ENCODE results near the gene PDCL2.
"Not testable (repeated sequence)": the region's sequence is repeated elsewhere in the genome, so short reads cannot be mapped to it uniquely, and the experiment has no call there.

PDCL2 gene, protein sequence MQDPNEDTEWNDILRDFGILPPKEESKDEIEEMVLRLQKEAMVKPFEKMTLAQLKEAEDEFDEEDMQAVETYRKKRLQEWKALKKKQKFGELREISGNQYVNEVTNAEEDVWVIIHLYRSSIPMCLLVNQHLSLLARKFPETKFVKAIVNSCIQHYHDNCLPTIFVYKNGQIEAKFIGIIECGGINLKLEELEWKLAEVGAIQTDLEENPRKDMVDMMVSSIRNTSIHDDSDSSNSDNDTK

DNA sequence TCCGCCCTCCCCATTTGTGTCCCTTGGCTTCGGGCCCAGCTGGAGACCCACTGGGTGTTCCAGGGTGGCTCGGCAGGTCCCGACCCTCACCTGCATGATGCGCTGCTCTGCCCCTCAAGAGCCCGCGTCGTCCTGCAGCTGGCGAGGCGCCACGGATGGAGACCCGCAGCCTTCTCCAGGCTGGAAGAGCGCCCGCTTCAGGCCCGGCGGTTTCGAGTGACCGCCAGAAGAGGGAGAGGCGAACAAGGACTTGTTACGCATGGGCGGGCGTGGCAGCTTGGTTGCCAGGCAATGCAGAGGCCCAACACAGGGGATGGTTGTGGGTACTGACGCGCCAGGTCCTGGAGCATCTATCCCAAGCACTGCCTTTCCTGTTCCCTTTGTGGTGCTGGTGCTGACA lies at the start of gene PDCL2:
Gene PDCL2, minus strand, starts transcription at position 232 of the 400 bp plus-strand sequence. Its CDS starts 136 bp downstream, at position 96.
- Mint-ChIP-seq H3K27me3 (peaks cover 21% of the 10 kb centered on the region), H3K9me3 (peaks cover 7% of the 10 kb centered on the region), H3K27ac (no peak within 1 kb of the TSS), H3K4me3 (no peak within 1 kb of the TSS), H3K4me1 (ENCODE audit: low read depth) (no peaks in the 10 kb centered on the region), H3K36me3 (ENCODE audit: low read depth) (no peaks in the 10 kb centered on the region)
- no peak for DNase-seq

DNA sequence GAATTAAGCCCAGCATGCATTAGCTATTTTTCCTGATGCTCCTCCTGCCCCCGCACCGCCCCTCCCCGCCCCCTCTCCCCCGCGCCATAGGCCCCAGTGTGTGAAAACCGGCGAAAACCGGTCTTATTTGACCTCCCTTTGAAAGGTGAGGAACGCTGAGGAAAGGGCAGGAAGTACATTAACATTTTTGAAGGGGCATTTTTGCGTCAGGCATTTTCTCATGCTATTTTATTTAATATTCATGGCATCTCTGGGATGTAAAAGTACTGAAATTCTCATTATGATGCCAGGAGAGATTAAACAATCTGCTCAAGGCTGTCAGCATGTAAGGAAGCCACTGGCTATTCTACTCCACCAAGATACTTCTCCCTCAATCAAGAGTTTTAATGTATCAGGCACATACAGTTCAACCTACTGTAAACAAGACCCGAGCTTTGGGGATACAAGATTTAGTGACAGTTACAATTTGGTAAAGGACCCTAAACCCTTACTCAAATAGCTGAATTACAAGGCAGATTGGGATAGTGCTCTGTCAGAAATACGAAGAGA lies 45.3 kb upstream of the PDCL2 start:
- DNase-seq = no peak
- no peak overlapping the region for H3K27ac Mint-ChIP-seq
- H3K9me3 Mint-ChIP-seq = no peaks in the 10 kb centered on the region
- no peaks in the 10 kb centered on the region for H3K36me3 Mint-ChIP-seq (ENCODE audit: low read depth)
- no peak overlapping the region for H3K4me3 Mint-ChIP-seq
- peaks cover 66% of the 10 kb centered on the region for H3K27me3 Mint-ChIP-seq
- H3K4me1 Mint-ChIP-seq (ENCODE audit: low read depth) = peaks cover 14% of the 10 kb centered on the region

DNA sequence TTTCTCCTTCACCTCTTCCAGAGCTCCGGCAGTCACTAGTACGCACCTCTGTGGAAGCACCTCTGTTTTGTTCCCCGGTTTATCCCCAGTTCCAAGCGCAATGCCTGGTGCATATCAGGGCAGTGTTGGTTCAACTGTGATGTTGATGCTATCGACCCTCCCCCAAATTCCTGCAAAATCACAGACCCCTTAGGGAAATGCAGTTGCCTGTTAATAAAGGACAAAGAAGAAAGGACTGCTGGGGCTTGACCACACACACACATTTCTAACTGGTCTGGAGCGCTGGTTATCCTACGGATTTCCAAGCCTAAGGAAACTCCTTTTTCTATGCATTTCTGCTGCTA lies 44.6 kb upstream of the PDCL2 start:
- Mint-ChIP-seq H3K27ac (no peak overlapping the region), H3K36me3 (ENCODE audit: low read depth) (no peaks in the 10 kb centered on the region), H3K9me3 (no peaks in the 10 kb centered on the region), H3K4me1 (ENCODE audit: low read depth) (peaks cover 14% of the 10 kb centered on the region), H3K27me3 (peaks cover 72% of the 10 kb centered on the region), H3K4me3 (peak overlapping the region; percentile 60)
- no peak for DNase-seq

DNA sequence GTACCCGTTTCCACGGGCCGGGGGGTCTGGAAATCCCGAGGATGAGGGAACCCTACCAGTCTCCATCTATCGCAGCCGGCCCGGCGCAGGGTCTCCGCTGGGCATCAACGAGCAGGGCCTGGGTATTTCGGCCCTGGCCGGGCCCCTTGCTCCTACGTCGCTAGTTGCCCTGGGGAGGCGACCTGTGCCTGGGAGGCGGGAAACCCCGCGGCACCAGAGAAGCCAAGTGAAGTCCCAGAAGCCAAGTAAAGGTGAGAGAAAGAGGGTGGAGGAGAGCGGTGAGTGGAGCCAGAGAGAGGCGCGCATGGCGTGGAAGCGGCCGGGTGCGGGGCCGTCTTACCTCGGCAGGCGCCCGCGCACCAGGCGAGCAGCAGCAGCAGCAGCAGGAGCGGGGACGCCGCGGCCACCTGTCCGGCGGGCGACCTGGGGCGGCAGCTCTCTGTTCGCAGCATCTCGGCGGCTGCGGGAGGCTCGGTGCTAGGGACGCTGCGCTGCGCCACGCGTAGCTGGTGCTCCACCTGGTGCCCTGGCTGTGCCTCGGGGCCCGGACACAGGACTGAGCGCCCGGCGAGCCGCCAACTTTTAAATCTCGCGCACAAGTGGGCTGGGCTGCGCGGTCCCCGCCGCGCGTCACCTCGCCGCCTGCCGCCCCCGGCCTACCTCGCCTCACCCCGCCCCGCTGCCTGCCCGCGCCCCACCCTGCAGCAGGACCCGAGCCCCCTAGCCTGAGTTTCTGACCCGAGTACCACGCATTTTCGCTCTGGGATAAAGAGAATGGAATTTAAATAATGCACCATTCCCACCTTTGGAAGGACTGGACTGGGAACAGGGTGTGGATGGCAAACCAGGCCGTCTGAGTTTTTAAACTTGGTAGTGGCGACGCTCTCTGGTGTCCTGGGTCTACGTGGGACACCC lies 44.0 kb upstream of the PDCL2 start, which contains the start of gene NMU:
Gene NMU, minus strand, starts transcription at position 558 of the 915 bp plus-strand sequence. Its CDS starts 106 bp downstream, at position 452.
- peak; percentile 54 for DNase-seq
- Mint-ChIP-seq H3K4me3 (peak within 1 kb of the TSS; percentile 70), H3K27me3 (peaks cover 78% of the 10 kb centered on the region)

DNA sequence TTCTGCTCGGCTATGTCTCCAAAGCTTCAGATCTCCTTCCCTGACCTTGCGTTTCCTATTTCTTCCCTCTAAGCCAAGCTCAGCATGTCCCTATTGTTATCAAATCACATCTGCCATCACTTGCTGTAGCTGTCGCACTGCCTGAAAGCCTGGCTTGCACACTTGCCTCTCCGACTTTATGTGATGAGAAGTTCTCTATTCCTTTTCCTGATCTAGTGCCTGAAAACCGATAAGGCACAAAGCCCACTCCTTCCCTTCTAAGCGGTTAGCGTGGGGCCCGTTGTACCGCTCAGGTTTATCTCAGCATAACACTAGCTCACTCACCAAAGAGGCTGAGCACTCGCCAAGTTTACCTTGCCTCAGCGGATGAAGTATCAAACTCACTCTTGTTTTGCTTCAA lies 43.2 kb upstream of the PDCL2 start:
- no peak for DNase-seq
- Mint-ChIP-seq H3K27ac (no peak overlapping the region), H3K9me3 (no peaks in the 10 kb centered on the region), H3K4me3 (peak overlapping the region; percentile 70), H3K27me3 (peaks cover 82% of the 10 kb centered on the region), H3K4me1 (ENCODE audit: low read depth) (peaks cover 14% of the 10 kb centered on the region), H3K36me3 (ENCODE audit: low read depth) (no peaks in the 10 kb centered on the region)

More for the DNA sequence above, 44.0 kb upstream of the PDCL2 start, which contains the start of gene NMU:
- Mint-ChIP-seq H3K9me3 (no peaks in the 10 kb centered on the region), H3K36me3 (ENCODE audit: low read depth) (no peaks in the 10 kb centered on the region), H3K27ac (no peak within 1 kb of the TSS), H3K4me1 (ENCODE audit: low read depth) (peaks cover 14% of the 10 kb centered on the region)

DNA sequence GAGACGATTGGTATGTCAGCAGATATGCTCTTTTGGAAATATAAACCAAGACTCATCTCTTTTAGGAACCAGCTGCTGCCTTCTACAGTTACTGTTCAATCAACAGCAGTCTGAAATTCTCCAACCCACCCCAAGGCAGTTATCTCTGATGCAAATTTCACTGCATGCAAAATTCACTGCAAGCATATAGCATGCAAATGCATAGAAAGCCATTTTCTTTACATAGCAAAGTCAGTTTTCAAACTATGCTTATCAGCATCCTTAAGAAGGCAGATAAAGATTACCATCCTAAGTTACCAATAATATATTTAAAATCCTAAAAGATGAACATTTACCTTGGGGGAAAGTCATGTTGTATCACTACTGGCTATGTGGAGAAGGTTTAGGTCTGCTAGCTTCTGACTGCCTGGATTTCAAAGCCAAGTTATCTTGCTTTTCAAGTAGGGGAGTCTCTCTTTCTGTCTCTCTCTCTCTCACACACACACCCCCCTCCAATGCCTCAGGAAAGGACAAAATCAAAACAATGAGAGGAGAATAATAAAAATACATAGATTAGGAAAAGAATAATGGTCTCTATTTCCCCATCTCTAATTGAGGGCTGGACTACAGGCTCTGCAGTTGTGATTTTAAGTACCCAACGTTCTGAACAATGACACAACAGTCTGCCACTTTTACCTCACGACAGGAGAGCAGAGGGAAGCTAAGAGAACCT lies 42.5 kb upstream of the PDCL2 start:
- peaks cover 14% of the 10 kb centered on the region for H3K4me1 Mint-ChIP-seq (ENCODE audit: low read depth)
- peaks cover 80% of the 10 kb centered on the region for H3K27me3 Mint-ChIP-seq
- no peak for DNase-seq
- H3K4me3 Mint-ChIP-seq = no peak overlapping the region
- no peaks in the 10 kb centered on the region for H3K36me3 Mint-ChIP-seq (ENCODE audit: low read depth)
- H3K27ac Mint-ChIP-seq = no peak overlapping the region
- no peaks in the 10 kb centered on the region for H3K9me3 Mint-ChIP-seq

DNA sequence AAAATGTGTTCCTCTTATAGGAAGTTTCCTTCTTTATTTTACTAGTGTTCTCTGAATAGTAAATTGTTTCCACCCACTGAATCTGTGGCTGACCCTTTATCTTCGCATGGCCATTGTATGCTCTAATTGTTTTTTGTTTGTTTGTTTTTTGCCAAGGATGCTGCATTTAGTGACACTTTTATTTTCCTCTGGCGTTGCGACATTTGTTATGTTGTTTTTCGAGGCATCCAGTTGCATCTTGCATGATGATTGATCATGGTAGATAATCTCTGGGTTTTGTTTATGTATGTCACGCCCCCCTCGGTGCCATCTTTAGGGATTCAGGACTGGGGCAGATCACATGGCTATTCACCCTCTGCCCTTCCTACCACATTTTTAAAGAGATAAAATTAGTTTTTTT lies 41.9 kb upstream of the PDCL2 start:
- no peaks in the 10 kb centered on the region for H3K9me3 Mint-ChIP-seq
- peaks cover 75% of the 10 kb centered on the region for H3K27me3 Mint-ChIP-seq
- H3K4me3 Mint-ChIP-seq = no peak overlapping the region
- H3K4me1 Mint-ChIP-seq (ENCODE audit: low read depth) = peaks cover 14% of the 10 kb centered on the region
- H3K27ac Mint-ChIP-seq = no peak overlapping the region
- no peaks in the 10 kb centered on the region for H3K36me3 Mint-ChIP-seq (ENCODE audit: low read depth)
- no peak for DNase-seq

DNA sequence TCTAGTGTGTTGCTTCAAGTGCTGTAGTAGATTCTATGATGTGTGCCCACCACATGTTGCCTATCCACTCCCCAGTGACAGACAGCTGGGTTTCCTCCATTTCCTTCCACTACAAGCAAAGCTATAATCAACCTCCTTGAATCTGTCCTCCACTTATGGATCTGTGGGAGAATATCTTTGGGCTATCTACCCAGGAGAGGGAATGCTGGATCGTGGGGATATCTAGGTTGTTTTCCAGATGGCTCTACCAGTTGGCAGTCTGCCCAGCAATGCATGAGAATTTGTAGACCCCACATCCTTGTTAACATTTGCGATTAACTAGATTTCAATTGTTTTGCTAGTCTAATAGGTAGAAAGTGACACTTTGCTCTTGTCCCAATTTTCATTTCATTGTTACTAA lies 33.8 kb upstream of the PDCL2 start:
- H3K36me3 Mint-ChIP-seq (ENCODE audit: low read depth) = no peaks in the 10 kb centered on the region
- H3K27ac Mint-ChIP-seq = no peak overlapping the region
- no peak overlapping the region for H3K4me3 Mint-ChIP-seq
- DNase-seq = no peak
- H3K9me3 Mint-ChIP-seq = no peaks in the 10 kb centered on the region
- H3K27me3 Mint-ChIP-seq = peaks cover 9% of the 10 kb centered on the region
- H3K4me1 Mint-ChIP-seq (ENCODE audit: low read depth) = no peaks in the 10 kb centered on the region

DNA sequence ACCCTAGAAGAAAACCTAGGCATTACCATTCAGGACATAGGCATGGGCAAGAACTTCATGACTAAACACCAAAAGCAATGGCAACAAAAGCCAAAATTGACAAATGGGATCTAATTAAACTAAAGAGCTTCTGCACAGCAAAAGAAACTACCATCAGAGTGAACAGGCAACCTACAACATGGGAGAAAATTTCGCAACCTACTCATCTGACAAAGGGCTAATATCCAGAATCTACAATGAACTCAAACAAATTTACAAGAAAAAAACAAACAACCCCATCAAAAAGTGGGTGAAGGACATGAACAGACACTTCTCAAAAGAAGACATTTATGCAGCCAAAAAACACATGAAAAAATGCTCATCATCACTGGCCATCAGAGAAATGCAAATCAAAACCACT lies 32.0 kb upstream of the PDCL2 start:
- H3K9me3 Mint-ChIP-seq; H3K27me3 Mint-ChIP-seq; DNase-seq; H3K4me1 Mint-ChIP-seq (ENCODE audit: low read depth); H3K36me3 Mint-ChIP-seq (ENCODE audit: low read depth); H3K4me3 Mint-ChIP-seq; H3K27ac Mint-ChIP-seq: not testable (repeated sequence)

DNA sequence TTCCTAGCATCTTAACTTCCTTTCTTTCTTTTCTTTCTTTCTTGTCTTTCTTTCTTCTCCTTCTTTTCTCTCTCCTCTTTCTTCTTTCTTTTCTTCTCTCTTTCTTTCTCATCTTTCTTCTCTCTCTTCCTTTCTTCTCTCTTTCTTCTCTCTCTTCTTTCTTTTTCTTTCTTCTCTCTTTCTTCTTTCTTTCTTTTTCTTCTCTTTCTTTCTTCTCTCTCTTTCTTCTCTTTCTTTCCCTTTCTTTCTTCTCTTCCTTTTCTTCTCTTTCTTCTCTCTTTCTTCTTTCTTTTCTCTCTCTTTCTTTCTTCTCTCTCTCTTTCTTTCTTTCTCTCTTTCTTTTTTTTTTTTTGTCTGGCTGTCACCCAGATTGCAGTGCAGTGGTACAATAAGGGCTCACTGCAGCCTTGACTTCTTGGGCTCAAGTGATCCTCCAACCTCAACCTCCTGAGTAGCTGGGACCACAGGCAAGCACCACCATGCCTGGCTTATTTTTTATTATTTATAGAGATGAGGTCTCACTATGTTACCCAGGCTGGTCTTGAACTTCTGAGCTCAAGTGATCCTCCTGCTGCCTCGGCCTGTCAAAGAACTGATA lies 26.6 kb upstream of the PDCL2 start:
- Mint-ChIP-seq H3K27me3 (peaks cover 12% of the 10 kb centered on the region), H3K36me3 (ENCODE audit: low read depth) (no peaks in the 10 kb centered on the region), H3K4me1 (ENCODE audit: low read depth) (peaks cover 3% of the 10 kb centered on the region), H3K27ac (no peak overlapping the region), H3K9me3 (no peaks in the 10 kb centered on the region), H3K4me3 (no peak overlapping the region)
- DNase-seq = no peak

DNA sequence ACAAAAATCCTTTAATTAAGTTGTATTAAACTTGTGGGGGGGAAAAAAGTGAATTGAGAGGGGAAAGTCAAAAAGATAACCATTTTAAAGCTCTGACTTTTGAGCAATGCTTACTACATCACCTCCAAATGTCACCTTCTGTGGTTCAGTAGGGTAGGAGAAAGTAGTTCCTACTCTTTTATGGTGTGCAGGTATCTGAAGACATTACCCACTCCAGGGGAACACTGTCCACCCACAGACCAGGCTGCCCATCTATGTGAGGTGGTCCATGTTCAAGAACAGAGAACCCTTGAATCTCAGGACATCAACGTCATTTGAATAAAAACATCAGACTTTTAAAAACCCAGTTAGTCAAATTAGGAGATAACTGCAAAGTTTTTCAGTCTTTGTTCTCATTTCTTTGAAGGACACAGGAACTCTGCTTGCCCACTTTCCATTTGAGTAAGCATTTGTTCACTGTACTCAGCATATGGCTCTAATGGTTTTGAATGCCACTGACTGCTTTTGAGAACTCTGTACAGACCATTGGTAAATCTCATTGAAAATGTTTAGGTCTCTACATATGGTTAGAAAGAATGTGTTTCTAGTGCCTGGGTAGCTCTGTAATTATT lies 25.6 kb upstream of the PDCL2 start:
- H3K4me3 Mint-ChIP-seq = no peak overlapping the region
- H3K27ac Mint-ChIP-seq = no peak overlapping the region
- H3K36me3 Mint-ChIP-seq (ENCODE audit: low read depth) = no peaks in the 10 kb centered on the region
- H3K27me3 Mint-ChIP-seq = peaks cover 12% of the 10 kb centered on the region
- H3K4me1 Mint-ChIP-seq (ENCODE audit: low read depth) = peaks cover 3% of the 10 kb centered on the region
- no peaks in the 10 kb centered on the region for H3K9me3 Mint-ChIP-seq
- no peak for DNase-seq

DNA sequence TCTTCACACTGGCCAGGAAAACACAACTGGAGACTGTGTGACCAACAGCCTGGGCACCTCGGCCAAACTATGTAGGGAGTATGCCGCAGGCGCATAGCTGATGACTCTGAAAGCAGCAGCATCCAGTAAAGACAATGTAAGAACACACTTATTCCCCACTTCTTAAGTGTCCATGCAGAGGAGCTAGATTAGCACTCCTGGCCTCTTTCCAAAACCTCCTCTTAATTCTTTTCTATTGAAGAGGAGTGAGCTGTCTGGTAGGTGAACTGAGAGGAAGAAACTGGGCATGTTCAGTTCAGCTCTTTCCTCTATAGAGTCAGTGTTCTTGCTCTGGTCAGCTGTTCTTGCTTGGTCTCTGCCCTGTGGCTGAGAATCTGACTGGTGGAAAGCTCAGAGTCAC lies 23.0 kb upstream of the PDCL2 start:
- no peak overlapping the region for H3K27ac Mint-ChIP-seq
- no peaks in the 10 kb centered on the region for H3K9me3 Mint-ChIP-seq
- H3K36me3 Mint-ChIP-seq (ENCODE audit: low read depth) = no peaks in the 10 kb centered on the region
- DNase-seq = no peak
- no peak overlapping the region for H3K4me3 Mint-ChIP-seq
- H3K4me1 Mint-ChIP-seq (ENCODE audit: low read depth) = peaks cover 3% of the 10 kb centered on the region
- H3K27me3 Mint-ChIP-seq = peaks cover 12% of the 10 kb centered on the region

DNA sequence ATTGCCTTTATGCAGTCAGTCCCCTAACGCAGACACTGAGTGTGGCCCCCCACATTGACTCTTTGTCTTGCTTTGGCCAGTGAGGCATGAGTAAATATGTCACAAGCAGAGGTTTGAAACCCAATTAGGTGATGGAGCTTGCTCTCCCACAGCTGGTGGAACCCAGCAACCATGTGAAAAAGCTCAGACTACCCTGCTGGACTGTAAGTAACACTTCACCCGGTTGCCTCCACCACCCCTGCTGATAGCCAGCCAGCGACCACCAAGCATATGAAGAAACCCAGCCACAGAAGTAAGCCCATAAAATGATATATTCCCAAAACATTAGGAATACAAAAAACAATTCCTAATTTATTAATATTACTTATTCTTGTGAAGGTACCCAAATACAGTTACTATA lies 21.6 kb upstream of the PDCL2 start:
- Mint-ChIP-seq H3K9me3 (no peaks in the 10 kb centered on the region), H3K4me3 (no peak overlapping the region), H3K27ac (no peak overlapping the region), H3K36me3 (ENCODE audit: low read depth) (no peaks in the 10 kb centered on the region), H3K27me3 (peaks cover 12% of the 10 kb centered on the region), H3K4me1 (ENCODE audit: low read depth) (peaks cover 8% of the 10 kb centered on the region)
- DNase-seq = no peak

DNA sequence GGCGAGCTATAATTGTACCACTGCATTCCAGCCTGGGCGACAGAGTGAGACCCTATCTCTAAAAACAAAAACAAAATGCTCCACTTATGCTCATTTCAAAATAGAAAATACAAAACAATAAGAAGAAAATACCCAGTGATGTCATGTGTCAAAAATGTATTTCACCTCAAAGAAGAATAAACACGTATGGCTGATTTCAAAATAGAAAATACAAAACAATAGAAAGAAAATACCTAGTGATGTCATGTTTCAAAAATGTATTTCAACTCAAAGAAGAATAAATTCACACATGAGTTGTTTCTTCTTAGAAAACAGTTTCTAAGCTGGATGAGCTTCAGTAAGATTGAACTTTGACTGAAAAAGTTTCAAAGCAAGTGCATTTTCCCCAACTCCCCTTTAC lies 20.3 kb upstream of the PDCL2 start:
- Mint-ChIP-seq H3K4me1 (ENCODE audit: low read depth) (peaks cover 5% of the 10 kb centered on the region), H3K27me3 (peaks cover 5% of the 10 kb centered on the region), H3K4me3 (no peak overlapping the region), H3K36me3 (ENCODE audit: low read depth) (no peaks in the 10 kb centered on the region), H3K9me3 (no peaks in the 10 kb centered on the region), H3K27ac (no peak overlapping the region)
- DNase-seq = no peak

All from activated T-cell treated with anti-CD3 and anti-CD28 coated beads, Interleukin-2, amount 50 U/mL, for 24 hours (primary cell).